Caki2 (cell line): ENCODE measurements around the gene CFAP46. TPM values are rescaled to one million over a fixed set of nuclear protein-coding genes. Genes with fewer than 3 reads are reported as not detected.
"Not testable (repeated sequence)": the region's sequence is repeated elsewhere in the genome, so short reads cannot be mapped to it uniquely, and the experiment has no call there.

Experiments used
- DNase-seq: peaks from one replicate; pipeline ENCODE4 v3.0.0-alpha.2; 2015; ENCODE audit warnings: low read depth
- in situ Hi-C: cut with HindIII; loops from 2 replicates; pipeline ENCODE4 v1.10.0; 2016; ENCODE audit warnings: low sequenced_read_pairs, low pct_unique_long_range_greater_than_20kb, mixed read lengths
- total RNA-seq: library from RNA; depleted of rRNA; stranded (reverse); fragments of >200 nt; shearing (Covaris generic); gene quantifications from 2 replicates; pipeline ENCODE4 v1.2.3, GENCODE V29; 2014; ENCODE audit warnings: low replicate concordance

The CFAP46 gene
- total RNA-seq, 1 experiment from 2014 or later, result not detected

- DNase-seq, result no peak
- in situ Hi-C loops, result no loop called here
Observed at GRCh38 chr10:132834891-132835847, 107.2 kb downstream of the CFAP46 start.

GRCh38 chr10:132834311-132834761 lies 108.0 kb downstream of the CFAP46 start:
- in situ Hi-C loops, result no loop called here
- DNase-seq, result no peak

- DNase-seq, result no peak
- in situ Hi-C loops, result no loop called here
Observed at GRCh38 chr10:132833421-132834111, 108.8 kb downstream of the CFAP46 start.

- in situ Hi-C loops, result no loop called here
- no peak for DNase-seq
Observed at GRCh38 chr10:132832186-132832969, 110.0 kb downstream of the CFAP46 start.

GRCh38 chr10:132829403-132829802 lies 113.0 kb downstream of the CFAP46 start:
- in situ Hi-C loops, result no loop called here
- no peak for DNase-seq

- in situ Hi-C loops, result no loop called here
- DNase-seq, result no peak
Observed at GRCh38 chr10:132828681-132829080, 113.7 kb downstream of the CFAP46 start.

GRCh38 chr10:132827861-132828539 lies 114.4 kb downstream of the CFAP46 start:
- in situ Hi-C loops, result no loop called here
- DNase-seq, result no peak

GRCh38 chr10:132827423-132827789 lies 115.0 kb downstream of the CFAP46 start:
- in situ Hi-C loops, result no loop called here
- DNase-seq, result no peak

- in situ Hi-C loops, result no loop called here
Observed at GRCh38 chr10:132826524-132827422, 115.6 kb downstream of the CFAP46 start.

GRCh38 chr10:132825783-132826523 lies 116.4 kb downstream of the CFAP46 start:
- DNase-seq, in situ Hi-C loops: not testable (repeated sequence)

More at GRCh38 chr10:132826524-132827422, 115.6 kb downstream of the CFAP46 start:
- no peak for DNase-seq

- in situ Hi-C loops, result no loop called here
- no peak for DNase-seq
Observed at GRCh38 chr10:132820056-132820455, 122.3 kb downstream of the CFAP46 start.

GRCh38 chr10:132817701-132818211 lies 124.6 kb downstream of the CFAP46 start:
- DNase-seq, result no peak
- in situ Hi-C loops, result no loop called here

- DNase-seq, result no peak
- in situ Hi-C loops, result no loop called here
Observed at GRCh38 chr10:132816718-132817117, 125.7 kb downstream of the CFAP46 start.

GRCh38 chr10:132815168-132815857 lies 127.1 kb downstream of the CFAP46 start:
- in situ Hi-C loops, result no loop called here
- DNase-seq, result no peak

GRCh38 chr10:132814469-132814856 lies 127.9 kb downstream of the CFAP46 start:
- in situ Hi-C loops, result no loop called here
- no peak for DNase-seq
